Left ventricle myocardium inferior (tissue), 1 donor: ENCODE measurements around the gene SP3. TPM values are rescaled to one million over a fixed set of nuclear protein-coding genes. Genes with fewer than 3 reads are reported as not detected.
"Not testable (repeated sequence)": the region's sequence is repeated elsewhere in the genome, so short reads cannot be mapped to it uniquely, and the experiment has no call there.

Source experiments
- DNase-seq: peaks from one replicate; pipeline ENCODE4 v3.0.0-alpha.2; 2020
- H3K27ac ChIP-seq: fragments of 200-600 bp; replicated peaks from 2 replicates; pipeline ENCODE4 v1.8.0; 2021
- H3K27me3 ChIP-seq: fragments of 200-600 bp; 2 replicates; pipeline ENCODE4 v1.8.0; 2021; ENCODE audit warnings: low read depth
- H3K36me3 ChIP-seq: fragments of 200-600 bp; 2 replicates; pipeline ENCODE4 v1.8.0; 2021
- H3K4me1 ChIP-seq: fragments of 200-600 bp; 2 replicates; pipeline ENCODE4 v1.8.0; 2021
- H3K4me3 ChIP-seq: fragments of 200-600 bp; 2 replicates; pipeline ENCODE4 v1.8.0; 2021; ENCODE audit warnings: mild to moderate bottlenecking, moderate library complexity
- H3K9me3 ChIP-seq: fragments of 200-600 bp; replicated peaks from 2 replicates; pipeline ENCODE4 v1.8.0; 2021
- CTCF ChIP-seq: fragments of 200-600 bp; IDR thresholded peaks from 2 replicates; pipeline ENCODE4 v1.8.0; 2021; ENCODE audit warnings: antibody characterized with exemption, mild to moderate bottlenecking, borderline replicate concordance
- intact Hi-C: fragments of 100-400 bp; cut with micrococcal nuclease; formaldehyde crosslinking; loops from one replicate; pipeline ENCODE4 v1.11.0; 2022
- total RNA-seq: library from RNA; stranded (reverse); fragmentation: NEBNext Ultra II Directional; extraction: Animal tissue kit (Norgen Biotek cat#: 25700); gene quantifications from one replicate; pipeline ENCODE4 v1.2.1, GENCODE V29; 2021
- donor health status: DM: no; HTN: yes; CAD: no; lungs with severe emphysema.

SP3 gene
- total RNA-seq, 1 donor from 2014 or later: 32.1 TPM

DNA sequence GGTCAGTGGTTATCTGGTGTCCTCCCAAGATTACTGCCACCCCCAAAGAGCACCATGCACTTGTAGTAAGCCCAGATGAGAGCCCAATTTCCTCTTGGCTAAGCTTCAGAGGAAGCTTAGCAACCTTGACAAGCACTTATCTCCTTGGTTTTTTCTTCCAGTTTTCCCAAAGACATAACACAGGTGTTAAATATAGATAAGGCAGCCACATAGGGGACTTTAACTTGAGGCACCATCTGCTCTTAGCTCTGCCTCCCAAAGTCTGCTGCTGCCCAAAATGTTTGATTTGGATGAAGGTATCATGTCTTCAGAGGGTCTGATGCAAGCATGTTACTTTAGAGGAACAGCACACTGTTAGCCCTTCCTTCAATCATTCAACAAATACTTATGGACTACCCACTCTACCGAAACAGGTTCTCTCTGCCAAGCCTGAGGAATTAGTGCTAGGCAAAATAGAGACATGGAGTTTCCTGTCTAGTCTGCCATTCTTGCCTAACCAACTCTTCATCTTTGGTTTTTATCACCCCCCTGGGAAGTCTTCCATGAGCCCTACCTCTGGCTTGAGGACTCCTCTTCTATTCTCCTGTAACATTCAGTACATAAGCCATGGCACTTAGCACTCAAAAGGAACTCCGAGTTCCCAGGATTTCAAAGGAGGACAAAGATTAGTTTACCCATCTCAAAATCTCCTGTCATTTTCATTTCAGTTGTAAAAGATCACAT lies 73.7 kb downstream of the SP3 start:
- intact Hi-C loops: no loop called here
- DNase-seq: no peak
- Histone ChIP-seq H3K27me3 (peaks cover 5% of the 10 kb centered on the region), H3K4me1 (no peaks in the 10 kb centered on the region), H3K9me3 (peaks cover 10% of the 10 kb centered on the region), H3K27ac (no peak overlapping the region), H3K4me3 (no peak overlapping the region), H3K36me3 (no peaks in the 10 kb centered on the region)
- TF ChIP-seq CTCF: no peak

DNA sequence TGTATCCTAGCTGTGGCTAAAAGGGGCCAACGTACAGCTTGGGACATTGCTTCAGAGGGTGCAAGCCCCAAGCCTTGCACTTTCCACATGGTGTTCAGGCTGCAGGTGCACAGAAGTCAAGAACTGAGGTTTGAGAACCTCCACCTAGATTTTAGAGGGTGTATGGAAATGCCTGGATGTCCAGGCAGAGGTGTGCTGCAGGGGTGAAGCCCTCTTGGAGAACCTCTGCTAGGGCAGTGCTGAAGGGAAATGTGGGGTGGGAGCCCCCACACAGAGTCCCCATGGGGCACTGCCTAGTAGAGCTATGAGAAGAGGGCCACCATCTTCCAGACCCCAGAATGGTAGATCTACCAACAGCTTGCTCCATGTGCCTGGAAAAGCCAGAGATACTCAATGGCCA lies 75.7 kb downstream of the SP3 start:
- DNase-seq, H3K36me3 ChIP-seq, H3K9me3 ChIP-seq, H3K27me3 ChIP-seq, H3K4me3 ChIP-seq, H3K4me1 ChIP-seq, H3K27ac ChIP-seq: not testable (repeated sequence)
- intact Hi-C loops: loop anchor here (10.0 kb wide), 1 partner anchor 155 kb away; no protein-coding TSS in a partner anchor

DNA sequence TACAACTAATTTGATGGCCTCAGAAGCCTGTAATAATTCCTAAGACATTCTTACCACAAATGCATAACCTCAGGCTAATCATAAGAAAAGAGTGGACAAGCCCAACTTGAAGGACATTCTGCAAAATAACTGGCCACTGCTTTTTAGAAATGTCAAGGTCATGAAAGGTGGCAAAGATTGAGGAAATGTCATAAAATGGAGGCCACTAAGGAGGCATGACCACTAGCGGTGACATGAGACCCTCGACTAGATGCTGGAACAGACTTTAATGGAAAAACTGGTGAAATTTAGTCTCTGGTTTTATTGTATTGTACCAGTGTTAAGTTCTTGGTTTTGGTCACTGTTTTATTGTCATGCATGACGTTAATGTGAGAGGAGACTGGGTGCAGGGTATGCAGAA lies 78.6 kb downstream of the SP3 start:
- Histone ChIP-seq H3K4me1 (no peaks in the 10 kb centered on the region), H3K27me3 (peaks cover 5% of the 10 kb centered on the region), H3K9me3 (peaks cover 10% of the 10 kb centered on the region), H3K36me3 (no peaks in the 10 kb centered on the region), H3K4me3 (no peak overlapping the region), H3K27ac (no peak overlapping the region)
- no peak for TF ChIP-seq CTCF
- intact Hi-C loops: loop anchor here (10.0 kb wide), 1 partner anchor 158 kb away; no protein-coding TSS in a partner anchor
- DNase-seq: no peak

GRCh38 chr2:173884025-173884802 lies 81.0 kb downstream of the SP3 start:
- DNase-seq: peak; percentile 55
- H3K9me3 ChIP-seq: peaks cover 4% of the 10 kb centered on the region
- intact Hi-C loops: loop anchor here (10.0 kb wide), 1 partner anchor 161 kb away; no protein-coding TSS in a partner anchor
- TF ChIP-seq CTCF: peak; percentile 82
- H3K4me3 ChIP-seq: no peak overlapping the region
- no peak overlapping the region for H3K27ac ChIP-seq
- no peaks in the 10 kb centered on the region for H3K4me1 ChIP-seq
- H3K27me3 ChIP-seq: peaks cover 14% of the 10 kb centered on the region
- no peaks in the 10 kb centered on the region for H3K36me3 ChIP-seq

GRCh38 chr2:173881886-173882285 lies 83.3 kb downstream of the SP3 start:
- no peaks in the 10 kb centered on the region for H3K4me1 ChIP-seq
- intact Hi-C loops: loop anchor here (10.0 kb wide), 1 partner anchor 163 kb away; no protein-coding TSS in a partner anchor
- H3K27me3 ChIP-seq: peaks cover 19% of the 10 kb centered on the region
- H3K36me3 ChIP-seq: no peaks in the 10 kb centered on the region
- no peaks in the 10 kb centered on the region for H3K9me3 ChIP-seq
- TF ChIP-seq CTCF: no peak
- no peak overlapping the region for H3K27ac ChIP-seq
- no peak overlapping the region for H3K4me3 ChIP-seq
- no peak for DNase-seq

GRCh38 chr2:173881461-173881860 lies 83.7 kb downstream of the SP3 start:
- Histone ChIP-seq H3K27me3 (peaks cover 23% of the 10 kb centered on the region), H3K4me3 (no peak overlapping the region), H3K27ac (no peak overlapping the region), H3K9me3 (no peaks in the 10 kb centered on the region), H3K36me3 (no peaks in the 10 kb centered on the region), H3K4me1 (no peaks in the 10 kb centered on the region)
- TF ChIP-seq CTCF: no peak
- no peak for DNase-seq
- intact Hi-C loops: loop anchor here (10.0 kb wide), 1 partner anchor 163 kb away; no protein-coding TSS in a partner anchor
